B cell (primary cell): ENCODE data around the gene PXK.

Source experiments
- EZH2 ChIP-seq: IDR thresholded peaks from 2 replicates; pipeline ENCODE4 v1.6.1; 2012; ENCODE audit warnings: borderline replicate concordance, low read depth, mild to moderate bottlenecking, moderate library complexity, low read length; ENCODE audit not compliant: insufficient read depth, poor library complexity, severe bottlenecking
- TF ChIP-seq, protein P1 (sequence below): fragments of 200-600 bp; IDR thresholded peaks from one replicate; pipeline ENCODE4 v1.8.0; 2022; ENCODE audit warnings: antibody characterized with exemption, mild to moderate bottlenecking

DNA sequence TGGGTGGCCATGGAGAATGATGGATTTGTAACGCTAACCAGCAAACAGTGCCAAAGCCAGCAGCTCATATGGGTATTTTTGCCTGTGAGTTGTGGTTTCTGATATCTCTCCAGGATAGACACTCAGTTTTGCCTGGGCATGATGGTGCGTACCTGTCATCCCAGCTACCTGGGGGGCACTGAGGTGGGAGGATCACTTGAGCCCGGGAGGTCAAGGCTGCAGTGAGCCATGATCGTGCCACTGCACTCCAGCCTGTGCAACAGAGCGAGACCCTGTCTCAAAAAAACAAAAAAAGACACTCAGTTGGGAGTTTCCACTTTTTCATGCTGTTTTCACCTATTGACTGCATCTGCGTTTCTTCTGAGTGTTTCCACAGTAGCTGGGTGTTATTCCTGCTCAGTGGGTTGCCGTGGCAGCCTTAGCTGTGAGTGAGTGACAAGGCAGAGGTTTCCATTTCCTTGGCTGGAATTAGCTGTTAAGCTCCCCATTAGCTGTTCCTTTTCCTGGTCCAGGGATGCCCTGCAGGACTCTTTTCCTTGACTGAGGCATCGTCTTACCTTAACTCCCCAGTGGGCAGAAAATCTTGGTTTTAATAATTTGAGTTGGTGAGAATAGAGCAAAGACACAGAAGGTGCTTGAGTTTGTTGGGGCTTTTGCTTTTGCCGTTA is 40.9 kb upstream of the PXK start:
- TF ChIP-seq, protein P1, sequence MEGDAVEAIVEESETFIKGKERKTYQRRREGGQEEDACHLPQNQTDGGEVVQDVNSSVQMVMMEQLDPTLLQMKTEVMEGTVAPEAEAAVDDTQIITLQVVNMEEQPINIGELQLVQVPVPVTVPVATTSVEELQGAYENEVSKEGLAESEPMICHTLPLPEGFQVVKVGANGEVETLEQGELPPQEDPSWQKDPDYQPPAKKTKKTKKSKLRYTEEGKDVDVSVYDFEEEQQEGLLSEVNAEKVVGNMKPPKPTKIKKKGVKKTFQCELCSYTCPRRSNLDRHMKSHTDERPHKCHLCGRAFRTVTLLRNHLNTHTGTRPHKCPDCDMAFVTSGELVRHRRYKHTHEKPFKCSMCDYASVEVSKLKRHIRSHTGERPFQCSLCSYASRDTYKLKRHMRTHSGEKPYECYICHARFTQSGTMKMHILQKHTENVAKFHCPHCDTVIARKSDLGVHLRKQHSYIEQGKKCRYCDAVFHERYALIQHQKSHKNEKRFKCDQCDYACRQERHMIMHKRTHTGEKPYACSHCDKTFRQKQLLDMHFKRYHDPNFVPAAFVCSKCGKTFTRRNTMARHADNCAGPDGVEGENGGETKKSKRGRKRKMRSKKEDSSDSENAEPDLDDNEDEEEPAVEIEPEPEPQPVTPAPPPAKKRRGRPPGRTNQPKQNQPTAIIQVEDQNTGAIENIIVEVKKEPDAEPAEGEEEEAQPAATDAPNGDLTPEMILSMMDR, result no peak
- TF ChIP-seq EZH2, result no peak
